OCI-LY3 (cell line): ENCODE data around the gene NCKAP5.

Experiments
- CTCF ChIP-seq: fragments of 200-600, 300-600 bp; sonication (generic); IDR thresholded peaks from 2 replicates; pipeline ENCODE4 v1.5.1; 2014; ENCODE audit warnings: antibody characterized with exemption, low read length, low read depth
- EZH2phosphoT487 ChIP-seq: fragments of 200-600 bp; shearing (Covaris generic); IDR thresholded peaks from 2 replicates; pipeline ENCODE4 v1.6.1; 2018; ENCODE audit warnings: antibody characterized with exemption, mixed run types, low read depth

GRCh38 chr2:133503927-133504326 lies 64.3 kb downstream of the NCKAP5 start:
- TF ChIP-seq CTCF (no peak), EZH2phosphoT487 (no peak)
